ENCODE data around the gene CCSER2.

DNA sequence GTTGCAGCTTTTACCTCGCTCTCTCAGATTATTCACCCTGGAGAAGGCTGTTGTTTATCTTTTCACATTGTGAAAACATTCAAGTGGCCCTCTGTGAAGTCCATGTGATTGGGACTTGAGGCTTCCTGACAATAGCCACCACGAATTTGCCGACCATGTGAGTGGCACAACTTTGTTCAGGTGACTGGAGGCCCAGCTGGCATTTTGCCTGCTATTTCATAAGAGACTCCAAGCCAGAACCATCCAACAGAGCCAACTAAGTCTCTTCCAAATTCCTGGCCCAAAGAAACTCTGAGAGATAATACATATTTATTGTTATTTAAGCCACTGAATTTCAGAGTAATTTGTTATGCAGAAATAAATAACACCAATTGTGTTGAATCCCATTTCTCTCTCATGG is 38.2 kb upstream of the CCSER2 start:
- TF ChIP-seq CTCF (IDR thresholded peaks at IDR 0.05) (no peak), POLR2AphosphoS5 (IDR thresholded peaks at IDR 0.05) (no peak), POLR2A (IDR thresholded peaks at IDR 0.05; ENCODE audit: low read depth) (no peak), EP300 (IDR thresholded peaks at IDR 0.05) (no peak)

Data from esophagus muscularis mucosa (tissue), 4 donors.